Right lung (tissue), 10 donors: ENCODE results near the gene TESPA1. TPM values are rescaled to one million over a fixed set of nuclear protein-coding genes. Genes with fewer than 3 reads are reported as not detected.
A peak's percentile ranks its signal among the peaks of the same experiment; 100 is the strongest.
"Not testable (repeated sequence)": the region's sequence is repeated elsewhere in the genome, so short reads cannot be mapped to it uniquely, and the experiment has no call there.

Experiments
- DNase-seq, 2 donors: peaks; one replicate each; pipeline ENCODE4 v3.0.0-alpha.2; 2013
- long read RNA-seq, 8 donors: transcript quantifications; one replicate each; lab custom pipeline, GENCODE V29; 2026
- polyA plus RNA-seq, 5 donors: library from polyadenylated mRNA; unstranded; fragments of 120-200 nt; gene quantifications; one replicate each; pipeline versions ENCODE4 v1.2.1 to v1.2.3, GENCODE V29; 2013; ENCODE audit warnings: inconsistent platforms in 1 of 5, low replicate concordance in 1 of 5; ENCODE audit not compliant: insufficient read length in 5 of 5, insufficient read depth in 1 of 5

Gene TESPA1
- 1 to 10 TPM in 2 of 5 donors, under 1 TPM in 3; 0.73 to 1.3 (median 0.86) TPM for polyA plus RNA-seq
- long read RNA-seq, donor 1, result 0 reads
- long read RNA-seq, donor 2, result 0 reads
- long read RNA-seq, donor 3, result 0 reads
- long read RNA-seq, donor 4, result 0 reads
- long read RNA-seq, donor 5, result 0 reads
- long read RNA-seq, donor 6, result 0 reads
- long read RNA-seq, donor 7, result 0 reads
- long read RNA-seq, donor 8, result 0 reads

DNA sequence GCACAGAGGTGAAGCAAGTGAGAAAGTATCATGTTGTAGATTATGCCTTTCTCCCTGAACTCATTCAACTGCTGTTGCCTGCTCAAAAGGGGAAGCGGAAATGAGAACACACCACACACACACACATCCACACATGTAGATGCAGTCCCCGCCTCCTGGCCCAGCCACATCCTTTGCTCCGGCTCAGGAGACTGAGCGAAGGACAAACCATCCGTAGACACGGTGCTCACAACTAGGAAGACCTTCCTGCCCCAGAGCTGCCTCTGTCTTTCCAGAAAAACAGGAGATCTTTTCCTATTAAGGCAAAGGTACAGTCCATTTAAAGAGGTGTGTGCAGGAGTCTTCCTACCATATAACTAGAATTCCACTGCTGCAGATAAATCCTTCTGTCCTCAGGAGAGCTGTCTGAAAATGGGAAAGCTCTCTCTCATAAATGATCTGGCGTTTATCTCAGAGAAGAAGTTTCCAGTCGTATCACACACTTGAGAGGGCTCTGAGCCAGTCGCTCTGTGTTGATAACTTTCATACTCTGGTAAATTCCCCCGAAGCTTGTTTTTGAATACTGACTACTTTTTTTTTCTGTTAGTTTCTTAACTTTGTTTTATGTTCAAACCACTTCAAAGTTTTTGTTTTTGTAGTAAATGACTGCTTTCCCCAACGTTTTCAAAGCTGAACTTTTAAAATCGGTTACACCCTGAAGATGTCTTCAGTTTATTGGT is at the start of gene TESPA1:
Gene TESPA1 (minus strand): TSS at position 105 of the 719 bp plus-strand sequence. CDS start 10,200 bp downstream, outside the sequence.
- DNase-seq, result no peak

DNA sequence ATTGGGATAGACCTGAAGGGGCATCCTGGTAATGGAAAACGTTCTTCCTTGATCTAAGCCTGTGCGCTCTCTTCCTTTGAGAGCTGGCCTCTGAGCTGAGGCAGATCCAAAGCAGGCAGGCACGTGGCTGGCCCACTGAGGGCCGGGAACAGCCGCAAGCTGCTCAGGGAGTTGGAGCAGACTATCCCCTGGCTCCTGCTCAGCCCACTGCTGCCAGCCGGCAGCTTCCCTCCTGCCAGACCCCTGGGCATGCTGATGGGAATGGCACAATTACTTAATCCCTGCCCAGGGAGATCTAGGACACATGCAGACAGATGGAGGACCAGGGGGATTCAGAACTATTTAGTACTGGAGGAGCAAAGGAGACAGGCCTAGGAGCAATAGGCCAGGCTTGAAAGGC is 49.7 kb upstream of the TESPA1 start:
- DNase-seq, result no peak

DNA sequence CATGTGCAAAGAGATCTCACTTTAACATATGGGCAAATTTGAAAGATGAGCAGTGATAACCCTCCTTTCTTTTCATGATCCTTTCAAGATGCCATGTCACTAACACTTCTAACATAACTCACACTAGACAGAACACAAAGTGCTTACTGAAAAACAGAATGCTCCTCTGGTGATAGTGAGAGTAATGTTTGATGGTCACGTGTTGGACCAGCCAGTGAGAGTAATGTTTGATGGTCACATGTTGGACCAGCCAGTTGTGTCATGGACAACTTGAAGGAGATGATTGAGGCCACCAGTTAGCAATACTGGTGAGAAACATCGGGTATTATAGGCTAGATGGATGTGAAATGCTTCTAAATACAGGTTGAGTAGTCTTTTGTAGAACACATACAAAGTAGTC is 40.9 kb upstream of the TESPA1 start:
- no peak for DNase-seq

- no peak for DNase-seq
Measured at GRCh38 chr12:55024575-55024974, 40.0 kb upstream of the TESPA1 start.

- DNase-seq, result peak; percentile 47 to 50
Measured at GRCh38 chr12:55019784-55020183, 35.2 kb upstream of the TESPA1 start, which contains the start of gene NEUROD4. TSS of gene NEUROD4 (plus strand) at chr12:55019974. CDS start at chr12:55026440, 6,466 bp downstream.

DNA sequence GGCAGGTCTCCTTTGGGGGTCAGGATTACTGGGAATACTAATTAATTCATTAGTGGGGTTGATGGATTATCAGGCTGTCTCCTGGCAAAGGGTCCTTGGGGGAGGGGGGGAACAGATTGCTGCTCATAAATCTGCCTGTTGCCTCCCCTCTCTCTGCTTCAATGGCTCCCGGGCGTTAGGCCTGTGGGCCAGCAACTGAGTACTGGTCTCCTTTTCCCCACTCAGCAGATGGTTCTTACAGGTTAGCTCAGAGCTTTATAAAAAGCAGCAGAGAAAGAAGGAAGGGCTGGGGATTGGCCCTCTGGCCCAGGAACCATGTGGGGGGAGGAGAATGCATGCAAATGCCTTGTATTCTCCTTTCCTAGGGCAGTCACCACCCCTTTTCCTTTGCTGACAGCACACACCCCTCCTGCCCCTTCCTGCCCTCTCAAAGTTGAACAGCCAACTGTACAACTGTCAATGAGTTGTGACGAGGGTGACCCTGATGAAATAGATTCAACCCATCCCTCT is 32.9 kb upstream of the TESPA1 start:
- DNase-seq, result no peak

GRCh38 chr12:55008944-55009585 is 24.5 kb upstream of the TESPA1 start:
- DNase-seq, result peak; percentile 19 to 25

DNA sequence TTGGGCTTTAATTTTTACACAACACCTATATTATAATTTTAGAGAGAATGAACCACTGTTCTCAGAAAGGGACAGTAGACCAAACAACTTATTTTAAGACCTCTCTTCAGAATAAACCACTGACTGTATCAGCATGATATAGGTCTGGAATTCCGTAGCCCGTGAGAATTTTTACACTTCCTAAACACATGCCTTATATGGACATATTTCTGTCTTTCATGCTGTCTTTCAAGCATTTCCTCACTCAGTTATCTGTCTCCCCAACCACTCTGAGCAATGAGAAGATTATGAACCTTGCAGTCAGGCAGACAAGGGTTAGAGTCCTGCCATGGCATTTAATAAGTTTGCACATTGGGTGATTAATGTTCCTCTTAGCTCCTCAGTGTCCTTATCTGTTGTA is 17.8 kb upstream of the TESPA1 start:
- DNase-seq, result no peak

- DNase-seq, result no peak
Measured at GRCh38 chr12:55001198-55001868, 16.8 kb upstream of the TESPA1 start.

DNA sequence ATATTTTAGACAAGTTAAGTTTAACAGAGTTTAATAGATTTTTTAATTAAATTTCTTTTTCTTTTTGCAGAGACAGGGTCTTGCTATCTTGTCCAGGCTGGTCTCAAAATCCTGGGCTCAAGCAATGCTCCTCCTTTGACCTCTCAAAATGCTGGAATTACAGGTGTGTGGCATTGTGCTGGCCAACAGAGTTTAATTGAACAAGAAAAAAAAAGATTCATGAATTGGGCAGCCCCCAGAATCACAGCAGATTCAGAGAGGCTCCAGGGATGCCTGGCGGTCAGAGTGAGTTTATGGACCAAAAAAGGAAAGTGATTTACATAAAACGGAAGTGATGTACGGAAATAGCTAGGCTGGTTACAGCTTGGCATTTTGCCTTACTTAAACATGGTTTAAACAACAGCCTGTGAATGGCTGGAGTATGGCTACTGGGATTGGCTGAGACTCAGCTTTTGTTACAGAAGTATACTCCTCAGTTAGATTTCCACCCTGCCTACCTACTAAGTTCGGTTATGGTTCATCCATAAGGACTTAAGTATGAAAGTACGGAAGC is 14.5 kb upstream of the TESPA1 start:
- no peak for DNase-seq

GRCh38 chr12:54997929-54998522 is 13.5 kb upstream of the TESPA1 start:
- no peak for DNase-seq

DNA sequence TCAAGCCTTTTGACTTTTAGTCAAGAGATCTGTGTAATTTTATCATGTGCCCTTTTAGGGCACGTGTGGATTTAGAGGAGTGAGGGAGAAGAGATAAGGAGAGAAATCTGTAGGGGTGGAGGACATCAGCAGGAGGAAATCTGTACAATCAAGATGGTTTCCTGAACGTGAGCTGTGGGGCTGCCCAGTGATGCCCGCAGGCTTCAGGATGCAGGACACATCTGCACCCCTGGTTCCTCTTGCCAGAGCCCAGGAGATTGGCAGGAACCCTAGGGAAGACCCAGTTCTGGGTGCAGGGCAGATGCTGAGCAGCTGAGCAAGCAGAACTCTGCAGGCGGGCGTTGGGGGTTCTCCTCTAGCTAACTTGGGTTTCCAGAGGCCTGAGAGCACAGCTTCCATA is 11.6 kb upstream of the TESPA1 start:
- DNase-seq, result no peak

DNA sequence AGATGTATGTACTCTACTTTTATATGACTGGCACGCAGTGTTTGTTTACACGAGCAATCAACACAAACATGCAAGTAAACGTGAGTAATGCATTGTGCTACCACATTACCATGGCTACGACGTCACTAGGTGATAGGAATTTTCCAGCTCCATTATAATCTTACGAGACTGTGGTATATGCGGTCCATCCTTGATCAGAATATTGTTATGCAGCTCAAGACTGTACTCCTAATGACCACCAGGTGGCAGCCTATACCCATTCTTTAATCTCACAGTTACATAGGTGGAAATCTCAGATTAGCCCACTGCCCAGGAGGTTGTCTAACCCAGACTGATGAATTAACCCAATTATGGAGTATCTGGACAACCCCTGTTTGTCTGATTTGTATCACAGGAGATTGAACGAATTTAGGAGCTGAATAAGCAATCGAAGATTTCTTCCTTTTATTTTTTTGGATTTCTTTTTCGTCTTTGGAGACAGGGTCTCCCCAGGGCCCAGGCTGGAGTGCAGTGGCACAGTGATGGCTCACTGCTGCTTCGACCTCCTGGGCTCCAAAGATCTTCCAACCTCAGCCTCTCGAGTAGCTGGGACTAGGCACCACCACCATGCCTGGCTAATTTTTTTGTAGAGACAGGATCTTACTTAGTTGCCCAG is 8.7 kb upstream of the TESPA1 start:
- peak; percentile 40 to 62 for DNase-seq

DNA sequence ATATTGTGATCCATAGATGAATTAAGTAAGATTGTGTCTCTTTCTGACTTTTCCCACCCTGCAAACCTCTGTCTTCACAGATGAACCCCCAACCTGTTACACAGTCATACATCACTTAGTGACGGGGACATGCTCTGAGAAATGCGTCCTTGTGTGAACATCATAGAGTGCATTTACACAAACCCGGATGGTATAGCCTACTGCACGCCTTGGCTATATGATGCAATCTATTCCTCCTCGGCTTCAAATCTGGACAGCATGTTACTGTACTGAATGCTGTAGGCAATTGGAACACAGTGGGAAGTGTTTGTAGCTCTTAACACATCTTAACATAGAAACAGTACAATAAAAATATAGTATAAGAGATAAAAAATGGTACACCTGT is 7.4 kb upstream of the TESPA1 start:
- no peak for DNase-seq

DNA sequence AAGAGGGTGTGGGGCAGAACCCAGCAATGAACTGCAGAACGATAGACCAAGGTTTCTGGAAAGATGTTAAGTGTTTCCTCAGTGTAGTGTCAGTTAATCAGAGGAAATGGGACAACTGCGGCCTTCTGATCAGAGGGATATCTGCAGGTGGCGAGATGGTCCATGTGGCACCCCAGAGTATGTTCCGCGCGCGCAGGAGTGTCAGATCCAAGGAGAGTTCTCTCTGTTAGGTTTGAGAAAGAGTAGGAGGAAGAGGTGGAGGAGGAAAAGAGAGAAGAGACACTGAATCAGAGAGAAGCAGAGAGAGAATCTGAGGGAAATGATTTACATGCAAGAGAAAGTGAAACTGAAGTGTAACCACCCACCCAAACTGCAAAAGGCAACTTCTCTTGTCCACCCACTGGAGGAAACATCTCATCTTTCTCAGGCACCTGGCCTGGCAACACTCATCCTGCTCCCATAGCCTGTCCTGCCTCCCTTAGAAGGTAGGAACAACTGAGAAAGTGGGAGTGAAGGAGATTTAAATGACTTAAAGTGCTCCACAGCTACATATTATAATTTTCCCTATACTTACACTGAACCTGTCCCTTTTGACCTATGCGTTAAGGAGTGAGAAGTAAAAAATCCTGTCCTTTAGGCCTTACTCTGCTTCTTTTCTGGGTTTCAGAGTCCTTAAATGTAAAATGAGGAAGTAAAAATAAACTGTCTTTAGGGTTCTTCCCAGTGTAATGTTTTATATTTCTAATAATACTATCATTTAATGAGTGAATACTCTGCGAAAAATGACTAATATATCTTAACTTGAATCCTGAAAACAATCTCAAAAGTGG is 6.8 kb upstream of the TESPA1 start:
- DNase-seq, result no peak

GRCh38 chr12:54989829-54990228 is 5.3 kb upstream of the TESPA1 start:
- no peak for DNase-seq

DNA sequence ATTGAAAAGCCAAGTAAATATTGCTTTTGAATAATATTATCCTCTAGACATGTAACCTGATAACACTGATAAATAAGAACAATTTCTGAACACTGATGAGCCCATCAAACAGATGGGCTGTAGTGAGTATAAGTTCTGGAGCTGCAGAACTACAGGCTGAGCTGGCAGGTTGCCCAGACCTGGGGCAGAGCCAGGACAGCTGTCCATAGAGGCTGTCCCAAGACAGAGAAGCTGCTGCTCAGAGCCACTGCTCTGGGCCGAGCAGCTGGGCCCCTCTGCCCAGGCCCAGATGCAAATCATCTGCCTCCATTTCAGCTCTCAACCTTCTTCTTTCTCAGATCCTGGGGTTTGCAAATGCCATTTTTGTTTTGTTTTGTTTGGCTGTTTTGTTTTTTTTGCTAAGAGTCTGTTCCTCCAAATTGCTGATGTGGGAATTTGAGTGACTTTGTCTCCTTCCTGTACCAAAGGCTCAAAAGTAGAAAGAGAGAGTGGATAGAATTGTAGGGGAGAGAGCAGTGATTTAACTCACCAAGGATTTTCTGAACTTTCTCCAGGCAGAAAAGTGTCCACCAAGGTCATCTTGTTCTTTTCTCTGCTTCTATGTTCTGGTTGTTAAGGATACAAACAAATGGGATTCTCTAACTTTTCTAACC is 4.0 kb upstream of the TESPA1 start:
- DNase-seq, result peak; percentile 50 to 56

- DNase-seq, result no peak
Measured at GRCh38 chr12:54987611-54988231, 3.2 kb upstream of the TESPA1 start.

GRCh38 chr12:54986773-54987172 is 2.2 kb upstream of the TESPA1 start:
- not testable (repeated sequence) for DNase-seq
